IgD-negative memory B cell (primary cell): ENCODE measurements around the gene JARID2. TPM values are rescaled to one million over a fixed set of nuclear protein-coding genes. Genes with fewer than 3 reads are reported as not detected.

ENCODE experiments used
- H3K27ac Mint-ChIP-seq, 3 donors: one replicate each; pipeline ENCODE4 v1.8.0; 2020 to 2022; ENCODE audit warnings: mild to moderate bottlenecking in 3 of 3, mixed read lengths in 3 of 3, moderate library complexity in 1 of 3
- H3K27me3 Mint-ChIP-seq: one replicate; pipeline ENCODE4 v1.8.0; 2021; ENCODE audit warnings: mixed read lengths
- H3K36me3 Mint-ChIP-seq: one replicate; pipeline ENCODE4 v1.8.0; 2020; ENCODE audit warnings: mild to moderate bottlenecking, mixed read lengths
- H3K4me1 Mint-ChIP-seq, 3 donors: one replicate each; pipeline ENCODE4 v1.8.0; 2020 to 2022; ENCODE audit warnings: mixed read lengths in 3 of 3, mild to moderate bottlenecking in 1 of 3
- H3K4me3 Mint-ChIP-seq, 4 donors: one replicate each; pipeline ENCODE4 v1.8.0; 2020 to 2022; ENCODE audit warnings: mild to moderate bottlenecking in 4 of 4, mixed read lengths in 4 of 4, moderate library complexity in 3 of 4
- H3K9me3 Mint-ChIP-seq, 3 donors: one replicate each; pipeline ENCODE4 v1.8.0; 2020 to 2021; ENCODE audit warnings: mixed read lengths in 3 of 3, mild to moderate bottlenecking in 1 of 3
- polyA plus RNA-seq: library from polyadenylated mRNA; unstranded; fragments of 300-500 nt; fragmentation: Illumina TruSeq; gene quantifications from one replicate; pipeline ENCODE4 v1.2.3, GENCODE V29; 2021

Gene JARID2
- polyA plus RNA-seq, 1 donor from 2014 or later = 10.8 TPM

DNA sequence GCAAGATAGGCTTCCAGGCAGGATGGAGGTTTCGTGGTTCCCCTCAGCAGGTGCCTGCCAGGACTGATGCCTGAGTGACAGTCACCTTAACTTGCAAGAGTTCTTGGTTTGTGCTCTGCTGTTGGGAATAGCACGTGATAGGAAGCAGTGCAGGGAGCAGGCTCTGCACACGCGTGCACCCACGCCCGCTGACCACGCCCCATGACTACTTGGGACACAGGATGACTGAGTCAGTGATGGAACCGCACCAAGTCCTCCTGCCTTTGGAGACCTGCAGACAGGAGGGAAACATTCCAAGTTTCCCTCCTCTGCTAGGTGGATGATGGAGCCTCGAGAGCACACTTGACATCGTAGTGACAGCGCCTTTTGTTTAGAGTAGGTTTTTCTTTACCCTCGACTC is 252.8 kb downstream of the JARID2 start:
- H3K36me3 Mint-ChIP-seq = peaks cover 5% of the 10 kb centered on the region
- H3K27me3 Mint-ChIP-seq = no peaks in the 10 kb centered on the region
- H3K4me1 Mint-ChIP-seq = peaks cover 0 to 3% (median 1%) of the 10 kb centered on the region in 3 donors
- peak overlapping the region in 1 of 4 donors; percentile 12 for H3K4me3 Mint-ChIP-seq
- H3K9me3 Mint-ChIP-seq = no peaks in the 10 kb centered on the region
- peak overlapping the region in 2 of 3 donors; percentile 5 to 68 for H3K27ac Mint-ChIP-seq

DNA sequence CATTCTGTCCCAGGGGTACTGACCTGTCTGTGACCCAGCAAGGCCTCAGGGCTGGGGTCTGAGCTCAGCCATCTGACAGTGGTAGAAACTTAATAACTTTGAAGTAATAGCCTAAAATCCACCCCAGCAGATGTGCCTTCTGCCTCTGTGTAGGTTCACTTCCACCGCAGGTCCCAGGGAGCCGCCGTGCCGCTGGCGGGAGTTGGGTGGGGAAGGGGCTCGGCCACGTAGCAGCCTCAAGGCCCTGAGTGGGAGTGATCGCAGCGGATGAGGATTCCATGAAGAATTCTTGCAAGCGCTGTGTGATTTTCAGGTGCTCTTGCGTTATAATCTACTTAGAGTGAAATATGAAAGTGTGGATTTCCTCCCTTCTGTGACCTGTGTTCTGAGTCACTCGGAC is 253.3 kb downstream of the JARID2 start:
- Mint-ChIP-seq H3K27me3 (no peaks in the 10 kb centered on the region), H3K36me3 (peaks cover 3% of the 10 kb centered on the region), H3K27ac (peak overlapping the region in 1 of 3 donors; percentile 53), H3K4me3 (peak overlapping the region in 1 of 4 donors; percentile 12), H3K9me3 (no peaks in the 10 kb centered on the region), H3K4me1 (peaks cover 0 to 3% (median 1%) of the 10 kb centered on the region in 3 donors)

DNA sequence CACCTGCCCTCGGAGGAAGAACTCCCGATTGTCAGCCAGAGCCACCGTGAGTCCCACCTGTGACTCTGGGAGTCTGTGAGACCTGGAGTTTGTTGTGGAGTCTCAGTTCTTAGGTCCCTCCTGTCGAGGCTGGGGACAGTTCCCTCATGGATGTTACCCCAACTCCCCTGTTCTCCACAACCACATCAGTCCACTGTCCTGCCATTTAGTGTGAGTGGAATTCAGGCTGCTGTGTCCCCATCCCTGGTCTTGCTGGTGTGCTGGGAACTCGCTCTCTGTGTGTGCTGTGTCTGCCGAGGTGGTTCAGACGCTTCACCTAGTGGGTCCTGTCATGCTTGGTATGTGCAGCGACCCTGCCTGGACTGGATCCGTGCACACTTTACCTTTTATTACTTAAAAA is 253.7 kb downstream of the JARID2 start:
- Mint-ChIP-seq H3K4me1 (peaks cover 0 to 5% (median 1%) of the 10 kb centered on the region in 3 donors), H3K36me3 (peaks cover 3% of the 10 kb centered on the region)

DNA sequence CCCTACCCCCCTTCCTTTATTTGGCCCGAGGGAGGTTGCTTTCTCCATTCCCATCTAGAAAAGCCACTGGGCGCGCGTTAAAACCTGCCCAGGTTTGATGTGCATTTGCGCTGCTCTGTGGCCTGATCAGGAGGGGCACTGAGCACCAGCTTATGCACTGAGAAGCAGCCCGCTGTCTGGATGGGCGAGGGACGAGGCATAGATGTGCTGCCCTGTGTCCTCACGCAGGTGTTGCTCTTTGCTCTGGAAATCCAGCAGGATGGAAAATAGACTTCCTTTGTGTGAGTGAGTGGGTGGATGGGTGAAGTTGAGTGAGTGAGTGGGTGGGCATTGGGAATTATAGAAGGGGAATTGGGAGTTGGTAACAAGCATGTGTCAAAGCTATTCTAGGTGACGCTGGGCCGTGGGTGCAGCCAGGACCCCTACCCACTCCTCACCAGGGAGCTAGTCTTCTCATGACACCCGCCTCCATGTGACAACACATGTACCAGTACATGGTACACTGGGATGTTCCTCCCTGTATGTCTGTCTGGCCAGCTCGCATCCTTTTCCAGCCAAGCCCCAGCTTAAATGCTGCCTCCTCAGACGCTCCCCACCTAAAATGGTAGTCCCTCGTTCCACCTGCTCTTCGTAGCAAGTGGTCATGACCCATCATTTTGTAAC is 254.3 kb downstream of the JARID2 start:
- no peaks in the 10 kb centered on the region for H3K9me3 Mint-ChIP-seq
- no peaks in the 10 kb centered on the region for H3K27me3 Mint-ChIP-seq
- H3K4me1 Mint-ChIP-seq = peaks cover 0 to 5% (median 1%) of the 10 kb centered on the region in 3 donors
- H3K36me3 Mint-ChIP-seq = peaks cover 6% of the 10 kb centered on the region
- peak overlapping the region in 1 of 3 donors; percentile 46 for H3K27ac Mint-ChIP-seq
- no peak overlapping the region for H3K4me3 Mint-ChIP-seq

More for the DNA sequence above, 253.7 kb downstream of the JARID2 start:
- Mint-ChIP-seq H3K9me3 (no peaks in the 10 kb centered on the region), H3K27ac (peak overlapping the region in 1 of 3 donors; percentile 53), H3K4me3 (peak overlapping the region in 1 of 4 donors; percentile 49), H3K27me3 (no peaks in the 10 kb centered on the region)

GRCh38 chr6:15500901-15501825 is 255.3 kb downstream of the JARID2 start:
- Mint-ChIP-seq H3K27me3 (no peaks in the 10 kb centered on the region), H3K4me3 (no peak overlapping the region), H3K4me1 (peaks cover 0 to 2% (median 1%) of the 10 kb centered on the region in 3 donors), H3K9me3 (no peaks in the 10 kb centered on the region), H3K36me3 (peaks cover 6% of the 10 kb centered on the region), H3K27ac (peak overlapping the region in 1 of 3 donors; percentile 58)

DNA sequence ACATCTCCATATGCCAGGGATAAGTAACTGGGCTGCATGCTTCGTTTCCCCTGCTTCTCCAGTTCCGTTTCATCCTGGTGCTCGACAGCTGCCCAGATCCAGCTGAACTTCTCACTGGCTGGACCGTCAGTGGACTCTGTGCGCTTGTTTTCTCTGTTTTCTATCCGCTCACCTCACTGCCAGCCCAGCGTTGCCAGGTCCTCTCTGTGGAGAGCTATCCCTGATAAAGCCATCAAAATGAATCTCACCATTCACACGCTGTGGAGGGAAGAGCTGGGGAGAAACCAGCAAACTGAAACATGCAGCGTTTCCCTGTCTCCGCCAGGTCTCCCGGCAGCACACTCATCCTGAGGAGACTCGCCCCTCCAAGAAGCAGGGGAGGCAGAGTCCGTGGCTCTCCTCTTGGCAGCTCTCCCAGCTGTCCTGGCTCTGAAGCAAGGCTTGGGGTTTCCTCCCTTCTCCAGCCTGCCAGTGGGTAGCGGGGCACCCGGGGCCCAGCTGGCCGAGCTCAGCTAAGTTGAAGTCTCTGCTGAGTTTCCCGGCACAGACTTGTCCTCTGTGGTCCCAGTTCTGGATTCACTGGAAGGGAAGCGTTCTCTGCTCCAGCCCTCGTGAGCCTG is 256.1 kb downstream of the JARID2 start:
- Mint-ChIP-seq H3K27me3 (no peaks in the 10 kb centered on the region), H3K9me3 (no peaks in the 10 kb centered on the region), H3K4me1 (peaks cover 0 to 2% (median 1%) of the 10 kb centered on the region in 3 donors), H3K27ac (peak overlapping the region in 2 of 3 donors; percentile 18 to 57), H3K36me3 (peaks cover 6% of the 10 kb centered on the region), H3K4me3 (no peak overlapping the region)

- Mint-ChIP-seq H3K4me1 (peaks cover 0 to 2% (median 1%) of the 10 kb centered on the region in 3 donors), H3K27me3 (no peaks in the 10 kb centered on the region), H3K9me3 (no peaks in the 10 kb centered on the region), H3K36me3 (peaks cover 6% of the 10 kb centered on the region), H3K27ac (peak overlapping the region in 1 of 3 donors; percentile 18), H3K4me3 (no peak overlapping the region)
Measured at GRCh38 chr6:15502446-15503345, 256.8 kb downstream of the JARID2 start.

GRCh38 chr6:15503346-15503680 is 257.4 kb downstream of the JARID2 start:
- Mint-ChIP-seq H3K4me3 (no peak overlapping the region), H3K36me3 (peaks cover 5% of the 10 kb centered on the region), H3K9me3 (no peaks in the 10 kb centered on the region), H3K27ac (no peak overlapping the region), H3K27me3 (no peaks in the 10 kb centered on the region), H3K4me1 (peaks cover 0 to 2% (median 1%) of the 10 kb centered on the region in 3 donors)

DNA sequence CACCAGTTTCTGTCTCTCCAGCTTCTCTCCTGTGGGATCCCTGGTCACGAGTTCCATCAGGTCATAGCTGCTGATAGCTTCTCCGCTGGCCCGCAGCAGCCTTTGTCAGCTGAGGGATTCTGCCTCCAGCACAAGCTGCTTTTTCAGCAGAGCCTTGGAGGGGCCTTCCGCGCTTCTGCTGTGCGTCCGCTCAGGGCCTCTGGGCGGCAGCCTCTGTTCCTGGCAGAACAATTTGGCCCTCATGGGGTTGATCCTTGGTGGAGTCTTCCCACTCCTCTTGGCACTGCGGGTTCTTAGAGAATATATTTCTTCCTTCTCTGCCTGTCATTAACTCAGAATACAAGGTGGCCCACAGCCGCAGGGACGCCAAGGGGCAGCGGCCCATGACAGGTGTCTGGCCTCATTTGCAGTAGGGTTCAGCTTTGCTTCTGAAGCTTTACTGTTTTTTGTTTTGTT is 258.2 kb downstream of the JARID2 start:
- H3K27me3 Mint-ChIP-seq = no peaks in the 10 kb centered on the region
- H3K4me3 Mint-ChIP-seq = no peak overlapping the region
- H3K36me3 Mint-ChIP-seq = peaks cover 5% of the 10 kb centered on the region
- no peaks in the 10 kb centered on the region for H3K9me3 Mint-ChIP-seq
- peaks cover 0 to 2% (median 1%) of the 10 kb centered on the region in 3 donors for H3K4me1 Mint-ChIP-seq
- no peak overlapping the region for H3K27ac Mint-ChIP-seq

- Mint-ChIP-seq H3K27ac (no peak overlapping the region), H3K27me3 (no peaks in the 10 kb centered on the region), H3K9me3 (no peaks in the 10 kb centered on the region), H3K4me1 (peaks cover 0 to 2% (median 1%) of the 10 kb centered on the region in 3 donors), H3K36me3 (peaks cover 5% of the 10 kb centered on the region), H3K4me3 (no peak overlapping the region)
Measured at GRCh38 chr6:15504581-15505350, 258.9 kb downstream of the JARID2 start.

DNA sequence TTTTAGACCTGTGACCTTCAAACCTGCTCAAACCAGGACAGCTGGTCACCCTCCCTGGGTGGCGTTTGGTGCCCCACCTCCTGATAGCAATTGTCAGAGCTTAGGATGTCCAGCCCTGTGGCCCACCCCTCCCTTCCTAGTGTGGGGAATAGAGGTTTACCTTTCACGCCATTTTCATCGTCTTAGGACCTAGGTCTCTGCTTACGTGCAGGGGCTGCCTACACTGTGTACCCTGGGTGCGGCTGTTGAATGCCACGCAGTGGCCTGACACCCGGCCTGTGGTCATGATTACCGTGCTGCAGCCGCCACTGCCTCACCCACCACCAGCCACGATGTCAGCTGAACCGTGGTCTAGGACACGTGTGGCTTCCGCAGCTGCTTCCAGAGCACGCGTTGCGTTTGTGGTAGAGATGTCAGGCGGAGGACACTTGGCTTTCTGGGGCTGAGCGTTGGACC is 259.6 kb downstream of the JARID2 start:
- Mint-ChIP-seq H3K27me3 (no peaks in the 10 kb centered on the region), H3K27ac (peak overlapping the region in 1 of 3 donors; percentile 71), H3K36me3 (peaks cover 5% of the 10 kb centered on the region), H3K4me3 (no peak overlapping the region), H3K9me3 (no peaks in the 10 kb centered on the region), H3K4me1 (peaks cover 0 to 2% (median 0%) of the 10 kb centered on the region in 3 donors)

DNA sequence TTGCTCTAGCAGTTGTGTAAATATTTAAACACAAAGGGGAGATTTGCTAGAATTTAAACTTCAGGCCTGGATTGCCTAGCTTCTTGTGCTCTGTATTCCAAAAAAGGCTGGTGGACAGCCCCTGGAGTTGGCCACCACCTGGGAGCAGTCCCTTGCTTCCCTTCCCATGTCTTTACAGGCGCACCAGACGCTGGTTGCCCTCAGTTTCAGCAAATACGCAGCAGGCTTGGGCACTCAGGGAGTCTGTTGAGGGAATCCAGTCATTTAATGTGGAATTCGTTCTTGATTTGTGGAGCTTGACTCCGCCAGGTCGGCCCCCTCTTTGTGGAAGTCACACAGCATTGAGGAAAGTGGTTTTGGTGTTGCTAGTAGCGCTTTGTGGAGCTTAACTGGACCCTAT is 260.2 kb downstream of the JARID2 start:
- Mint-ChIP-seq H3K27ac (peak overlapping the region in 1 of 3 donors; percentile 71), H3K36me3 (peaks cover 5% of the 10 kb centered on the region), H3K4me1 (peaks cover 0 to 2% (median 0%) of the 10 kb centered on the region in 3 donors), H3K4me3 (no peak overlapping the region), H3K27me3 (no peaks in the 10 kb centered on the region), H3K9me3 (no peaks in the 10 kb centered on the region)

DNA sequence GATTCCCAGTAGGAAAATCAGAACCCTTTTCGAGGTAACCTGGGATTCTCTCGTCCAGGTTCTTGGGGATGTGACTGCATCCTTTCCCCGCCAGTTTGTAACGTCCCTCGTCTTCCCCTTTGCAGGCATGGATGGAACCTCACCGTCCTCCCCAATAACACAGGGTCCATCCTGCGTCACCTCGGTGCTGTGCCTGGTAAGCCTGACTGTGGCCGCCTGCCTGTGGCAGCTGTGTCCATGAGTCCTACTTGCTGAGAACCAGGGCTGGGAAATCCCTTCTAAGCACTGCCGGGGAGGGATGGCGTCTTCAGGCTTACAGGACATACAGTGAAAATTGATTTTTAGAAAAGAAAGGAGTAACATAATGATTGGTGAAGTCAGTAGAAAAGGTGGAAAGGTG is 261.4 kb downstream of the JARID2 start:
- peaks cover 0 to 2% (median 0%) of the 10 kb centered on the region in 3 donors for H3K4me1 Mint-ChIP-seq
- no peaks in the 10 kb centered on the region for H3K9me3 Mint-ChIP-seq
- peaks cover 3% of the 10 kb centered on the region for H3K36me3 Mint-ChIP-seq
- no peak overlapping the region for H3K27ac Mint-ChIP-seq
- H3K27me3 Mint-ChIP-seq = no peaks in the 10 kb centered on the region
- H3K4me3 Mint-ChIP-seq = no peak overlapping the region
